GM12892 (cell line): ENCODE data around the gene HADHB.

Source experiments
- DNase-seq: peaks from one replicate; pipeline ENCODE4 v3.0.0; 2011; ENCODE audit not compliant: insufficient read length
- FAIRE-seq: peaks from 2 replicates; lab custom pipeline; 2011; peaks lifted over from hg19 to GRCh38; lab: Jason Lieb, UNC
- POLR2A ChIP-seq: IDR thresholded peaks from 2 replicates; pipeline ENCODE4 v1.6.1; 2011; ENCODE audit warnings: low read depth, low read length, control low read depth
- POLR2AphosphoS5 ChIP-seq: IDR thresholded peaks from 2 replicates; pipeline ENCODE4 v1.6.1; 2011; ENCODE audit warnings: low read depth, low read length, control low read depth
- TAF1 ChIP-seq: IDR thresholded peaks from 2 replicates; pipeline ENCODE4 v1.6.1; 2011; ENCODE audit warnings: low read depth, mild to moderate bottlenecking, control low read depth, low read length, borderline replicate concordance

Gene HADHB

DNA sequence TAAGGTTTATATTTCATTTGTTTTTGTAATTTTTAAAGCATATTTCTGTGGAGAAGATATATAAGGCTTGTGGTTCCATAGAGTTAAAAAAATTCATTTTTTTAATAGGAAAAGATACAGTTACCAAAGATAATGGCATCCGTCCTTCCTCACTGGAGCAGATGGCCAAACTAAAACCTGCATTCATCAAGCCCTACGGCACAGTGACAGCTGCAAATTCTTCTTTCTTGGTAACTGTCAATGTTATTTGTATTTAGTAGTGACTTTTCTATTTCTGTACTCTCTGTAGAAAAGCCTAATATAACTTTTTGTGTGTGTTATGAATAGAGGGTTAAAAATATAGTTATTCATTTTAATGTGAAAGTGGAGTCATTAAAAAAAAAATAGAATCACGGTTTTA, 35.1 kb downstream of the HADHB start:
- no peak for TF ChIP-seq TAF1
- no peak for TF ChIP-seq POLR2AphosphoS5
- TF ChIP-seq POLR2A, result no peak
- DNase-seq (no peak), FAIRE-seq (no peak)

DNA sequence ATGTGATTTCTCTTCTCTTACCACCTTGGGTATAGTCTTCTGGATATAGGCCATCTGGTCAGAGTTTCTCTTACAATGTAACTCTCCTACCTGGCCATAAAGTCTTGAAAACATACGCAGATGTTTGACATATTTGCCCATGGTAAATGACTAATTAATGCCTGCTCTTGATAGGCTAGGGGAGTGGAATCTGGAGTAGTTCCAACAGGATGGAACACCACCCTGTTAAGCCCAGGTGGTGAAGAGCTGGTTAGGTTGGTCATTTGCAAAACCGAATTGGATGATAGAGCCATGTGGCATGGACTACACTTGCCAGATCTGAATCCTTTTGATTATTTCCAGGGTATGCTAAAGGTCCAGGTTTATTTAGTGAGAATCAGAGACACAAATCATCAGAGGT, 36.5 kb downstream of the HADHB start:
- FAIRE-seq (peak; percentile 9), DNase-seq (no peak)
- TF ChIP-seq TAF1, result no peak
- no peak for TF ChIP-seq POLR2AphosphoS5
- TF ChIP-seq POLR2A, result no peak

DNA sequence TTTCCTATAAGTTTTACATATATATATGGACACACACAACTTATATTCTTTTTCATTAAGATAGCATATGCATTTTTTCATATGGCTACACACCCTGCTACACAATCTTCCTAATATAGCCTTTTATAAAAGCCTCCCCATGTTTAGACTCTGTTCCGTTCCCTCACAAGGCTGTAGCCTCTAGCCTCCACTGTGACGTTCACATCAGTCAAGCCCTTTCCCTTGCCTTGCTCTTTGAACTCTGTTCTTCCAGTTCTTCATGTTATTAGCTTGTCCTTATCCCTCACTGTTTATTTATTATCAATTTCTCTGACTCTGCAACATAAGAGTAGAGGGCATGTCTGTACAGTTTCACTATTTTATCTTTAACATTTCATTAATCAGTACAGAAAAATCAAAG, 38.9 kb downstream of the HADHB start:
- FAIRE-seq, result no peak
- DNase-seq, result no peak
- no peak for TF ChIP-seq TAF1
- TF ChIP-seq POLR2A, result no peak
- no peak for TF ChIP-seq POLR2AphosphoS5

DNA sequence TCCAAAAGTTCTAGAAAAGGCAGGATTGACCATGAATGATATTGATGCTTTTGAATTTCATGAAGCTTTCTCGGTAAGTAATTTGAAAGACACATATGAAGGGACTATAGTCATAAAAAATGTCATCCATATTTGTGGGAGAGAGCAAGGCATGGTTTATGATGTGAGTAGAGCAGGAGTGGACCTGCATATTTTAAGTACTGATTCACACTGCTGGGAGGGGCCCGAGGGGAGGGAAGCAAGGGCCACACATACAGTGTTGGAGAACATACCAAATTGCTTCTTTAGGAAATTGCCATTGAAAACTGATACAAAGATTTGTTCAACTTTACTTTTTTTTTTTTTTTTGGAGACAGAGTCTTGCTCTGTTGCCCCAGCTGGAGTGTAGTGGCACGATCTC, 39.4 kb downstream of the HADHB start:
- FAIRE-seq (no peak), DNase-seq (no peak)
- TF ChIP-seq POLR2A, result no peak
- no peak for TF ChIP-seq POLR2AphosphoS5
- no peak for TF ChIP-seq TAF1

DNA sequence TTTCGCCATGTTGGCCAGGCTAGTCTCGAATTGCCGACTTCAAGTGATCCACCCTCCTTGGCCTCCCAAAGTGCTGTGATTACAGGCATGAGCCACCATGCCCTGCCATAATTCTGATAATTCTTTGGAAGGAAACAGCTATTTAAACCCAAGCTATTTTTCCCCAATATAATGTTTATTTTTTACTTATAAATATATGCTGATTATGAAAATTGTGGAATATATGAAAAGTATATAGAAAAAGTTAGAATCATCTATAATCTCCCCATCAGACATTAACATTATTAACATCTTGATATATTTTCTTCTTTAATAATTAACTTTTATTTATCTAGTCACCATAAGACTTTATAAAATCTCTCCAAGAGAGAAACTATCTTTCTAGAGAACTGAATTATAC, 41.2 kb downstream of the HADHB start:
- DNase-seq (no peak), FAIRE-seq (no peak)
- no peak for TF ChIP-seq POLR2A
- TF ChIP-seq TAF1, result no peak
- no peak for TF ChIP-seq POLR2AphosphoS5

DNA sequence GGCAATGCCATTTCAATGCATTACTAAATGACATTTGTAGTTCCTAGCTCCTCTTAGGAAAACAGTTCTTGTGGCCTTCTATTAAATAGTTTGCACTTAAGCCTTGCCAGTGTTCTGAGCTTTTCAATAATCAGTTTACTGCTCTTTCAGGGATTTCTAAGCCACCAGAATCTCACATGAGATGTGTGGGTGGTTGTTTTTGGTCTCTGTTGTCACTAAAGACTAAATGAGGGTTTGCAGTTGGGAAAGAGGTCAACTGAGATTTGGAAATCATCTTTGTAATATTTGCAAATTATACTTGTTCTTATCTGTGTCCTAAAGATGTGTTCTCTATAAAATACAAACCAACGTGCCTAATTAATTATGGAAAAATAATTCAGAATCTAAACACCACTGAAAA, 45.3 kb downstream of the HADHB start:
- no peak for TF ChIP-seq POLR2AphosphoS5
- no peak for TF ChIP-seq TAF1
- TF ChIP-seq POLR2A, result no peak
- DNase-seq, result no peak
- FAIRE-seq, result no peak

DNA sequence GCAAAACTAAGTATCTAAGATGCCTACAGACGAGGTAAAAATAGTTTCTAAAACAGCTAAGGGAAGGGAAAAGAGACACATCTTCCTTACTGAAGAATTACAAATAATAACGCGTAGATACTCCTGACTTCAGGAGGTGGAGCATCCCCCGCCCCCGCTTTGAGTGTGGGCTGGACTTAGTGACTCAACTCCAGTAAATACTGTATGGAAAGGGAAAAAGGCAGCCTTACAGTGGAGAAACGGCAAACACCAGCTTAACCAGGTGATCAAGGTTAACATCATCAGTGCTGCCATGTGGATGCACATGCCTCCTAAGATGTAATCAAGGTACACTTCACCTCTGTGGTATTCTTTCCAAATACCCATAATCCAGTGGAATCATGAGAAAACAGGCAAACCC, 47.9 kb downstream of the HADHB start:
- TF ChIP-seq TAF1 (no peak), POLR2AphosphoS5 (no peak), POLR2A (no peak)
- FAIRE-seq (no peak), DNase-seq (no peak)

DNA sequence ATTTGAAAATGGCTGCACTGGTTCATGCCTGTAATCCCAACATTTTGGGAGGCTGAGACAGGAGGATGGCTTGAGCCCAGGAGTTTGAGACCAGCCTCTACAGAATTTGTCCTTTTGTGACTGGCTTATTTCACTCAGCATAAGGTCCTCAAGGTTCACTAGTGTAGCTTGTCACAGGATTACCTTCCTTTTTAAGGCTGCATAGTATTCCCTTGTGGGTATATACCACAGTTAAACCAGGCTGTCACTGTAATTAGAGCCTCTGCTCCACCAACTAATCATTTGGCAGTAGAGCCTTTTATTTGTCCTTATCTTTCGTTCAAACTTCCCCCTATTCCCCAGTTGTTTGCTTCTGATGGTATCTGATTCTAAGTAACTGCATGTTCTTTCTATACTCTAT, 50.8 kb downstream of the HADHB start:
- TF ChIP-seq TAF1, result no peak
- no peak for TF ChIP-seq POLR2AphosphoS5
- TF ChIP-seq POLR2A, result no peak
- DNase-seq, result no peak
- FAIRE-seq, result no peak

DNA sequence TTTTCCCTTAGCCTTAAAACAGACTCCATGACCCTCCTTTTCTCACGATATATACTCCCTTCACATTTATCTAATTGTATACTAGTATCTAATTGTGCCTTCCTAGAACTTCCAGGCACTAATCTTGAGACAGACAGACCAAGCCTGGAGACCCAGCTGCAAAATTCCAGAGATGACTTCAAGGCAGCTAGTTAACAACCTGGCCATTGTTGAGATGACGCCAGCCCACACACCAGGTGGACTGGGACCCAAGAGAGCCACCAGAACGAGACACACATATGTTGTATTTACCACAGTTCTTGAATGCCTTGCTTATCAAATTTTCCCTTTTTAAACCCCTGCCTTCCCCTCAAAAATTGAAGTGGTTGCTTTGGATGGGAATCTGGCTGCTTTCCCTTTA, 52.3 kb downstream of the HADHB start:
- no peak for TF ChIP-seq POLR2AphosphoS5
- no peak for TF ChIP-seq POLR2A
- no peak for TF ChIP-seq TAF1
- DNase-seq (no peak), FAIRE-seq (no peak)

DNA sequence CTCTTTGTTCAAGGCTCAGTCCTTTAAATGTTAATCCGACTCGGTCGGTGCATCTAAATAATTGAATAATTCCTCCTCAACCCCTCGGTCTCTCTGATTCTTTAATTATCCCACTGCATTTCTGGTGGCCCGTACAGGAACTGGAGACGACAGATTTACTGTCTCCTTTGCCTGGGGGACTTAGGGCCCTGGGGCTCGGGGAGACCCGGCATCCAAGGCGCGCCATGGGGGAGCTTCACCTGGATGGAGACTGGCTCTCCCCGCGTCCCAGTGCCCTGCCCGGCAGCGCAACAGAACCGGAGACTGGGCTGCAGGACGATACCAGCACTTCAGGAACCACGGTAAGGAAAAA, 53.5 kb downstream of the HADHB start:
- no peak for FAIRE-seq
- DNase-seq, result no peak
- TF ChIP-seq POLR2A (no peak), POLR2AphosphoS5 (no peak), TAF1 (no peak)

DNA sequence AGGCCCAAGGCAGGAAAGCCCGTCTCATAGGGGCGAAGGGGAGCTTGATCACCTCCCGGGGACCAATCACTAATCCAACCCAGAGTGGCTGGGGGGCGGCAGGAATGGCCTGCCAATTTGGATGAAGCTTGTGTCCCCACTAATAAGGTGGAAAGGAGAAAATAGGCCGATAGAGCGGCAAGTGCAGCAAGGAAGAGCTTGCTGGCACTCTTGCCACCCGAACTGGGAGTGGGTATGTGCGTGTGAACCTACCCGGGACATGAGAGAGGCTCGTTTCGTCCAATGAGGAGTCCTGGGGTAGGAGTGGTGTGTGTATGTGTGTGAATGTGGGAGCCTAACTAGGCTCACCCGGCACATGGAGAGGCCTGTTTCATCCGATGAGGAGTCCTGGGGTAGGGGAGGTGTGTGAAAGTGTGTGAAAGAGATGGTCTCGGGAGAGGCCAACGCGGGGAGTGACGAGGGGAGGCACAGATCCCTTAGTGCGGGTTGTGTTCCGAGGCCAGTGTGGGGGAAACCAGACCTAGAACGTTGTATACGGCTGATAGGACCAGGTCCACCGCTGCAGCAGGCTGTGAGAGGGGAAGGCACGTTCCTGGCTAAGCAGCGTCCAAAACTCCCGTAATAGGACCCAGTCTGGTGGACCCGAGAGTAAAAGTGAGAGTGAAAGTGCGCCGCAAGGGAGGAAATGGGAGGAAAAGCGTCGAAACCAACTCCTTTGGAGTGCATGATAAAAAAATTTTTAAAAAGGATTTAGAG, 54.1 kb downstream of the HADHB start:
- no peak for DNase-seq
- 0 out of 2 replicates have a peak, but pooled peaks have one; percentile 21 for TF ChIP-seq POLR2A
- no peak for TF ChIP-seq TAF1
- FAIRE-seq, result peak; percentile 44

DNA sequence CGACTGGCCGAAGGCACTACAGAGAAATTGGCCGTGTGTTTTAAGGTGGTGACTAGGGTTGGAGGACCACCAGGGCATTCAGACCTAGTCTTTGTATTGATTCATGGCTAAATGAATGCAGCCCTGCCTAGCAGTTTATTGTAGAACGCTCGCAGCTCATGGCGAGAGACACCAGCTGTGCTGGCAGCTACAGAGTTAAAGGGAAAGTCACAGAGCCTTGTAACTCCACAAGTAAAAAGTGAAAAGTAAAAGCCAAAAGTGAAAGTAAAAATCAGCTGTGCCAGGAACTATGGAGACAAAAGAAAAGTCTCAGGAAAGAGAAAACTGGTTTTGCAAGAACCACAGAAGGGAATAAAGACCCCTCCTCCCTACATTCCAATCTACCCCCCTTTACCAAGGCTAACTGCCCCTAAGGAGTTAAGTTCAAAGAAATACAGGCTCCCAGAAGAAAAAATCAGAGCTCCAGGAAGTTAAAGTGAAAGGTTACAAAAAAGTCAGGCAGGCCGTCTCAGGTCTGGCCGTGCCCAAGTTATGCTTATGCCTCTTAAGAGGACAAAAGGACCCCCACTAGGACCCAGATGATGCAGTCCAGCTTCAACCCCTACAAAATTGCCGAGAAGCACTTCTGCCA, 54.8 kb downstream of the HADHB start:
- TF ChIP-seq POLR2A, result no peak
- no peak for TF ChIP-seq TAF1
- TF ChIP-seq POLR2AphosphoS5, result no peak
- DNase-seq (no peak), FAIRE-seq (peak; percentile 54)
